NCI-H2107 (cell line): ENCODE data around the gene QRICH2.
"Not testable (repeated sequence)": the region's sequence is repeated elsewhere in the genome, so short reads cannot be mapped to it uniquely, and the experiment has no call there.

Experiments
- DNase-seq: peaks from one replicate; lab custom pipeline; 2025; lab: John Stamatoyannopoulos, UW

Gene QRICH2

DNA sequence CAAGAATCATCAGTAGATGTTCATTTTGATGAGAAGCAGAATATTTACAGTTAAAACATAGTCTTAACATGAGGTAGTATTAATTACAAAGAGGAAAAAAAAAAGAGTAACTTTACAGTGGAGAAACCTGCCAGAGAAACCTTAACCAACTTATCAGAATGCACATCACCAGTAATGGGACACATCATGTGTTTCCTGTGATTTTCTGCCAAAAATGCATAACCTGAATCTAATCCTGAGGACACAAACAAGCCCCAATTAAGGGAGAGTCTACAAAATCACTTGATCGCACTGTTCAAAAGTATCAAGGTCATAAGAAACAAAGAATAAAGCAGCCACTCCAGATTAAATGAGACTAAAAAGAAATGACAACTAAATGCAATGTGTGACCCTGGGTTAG lies 18.2 kb upstream of the QRICH2 start:
- no peak for DNase-seq

DNA sequence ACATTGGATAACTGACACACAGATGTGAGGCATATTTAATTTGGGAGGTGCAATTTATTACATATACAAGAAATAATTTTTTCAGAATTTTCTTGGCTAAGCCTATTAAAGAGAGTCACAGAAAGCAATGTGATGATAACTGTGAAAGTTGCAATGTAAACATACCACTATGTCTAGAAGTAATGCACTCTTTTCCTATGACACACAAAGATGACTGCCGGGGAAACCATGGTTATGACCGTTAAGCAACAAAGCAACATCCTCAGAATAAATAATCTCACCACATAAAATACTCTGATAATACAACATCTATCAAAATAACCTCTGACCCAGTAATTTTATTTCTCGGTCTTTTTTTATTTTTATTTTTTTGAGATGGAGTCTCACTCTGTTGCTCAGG lies 10.5 kb upstream of the QRICH2 start:
- DNase-seq: no peak

DNA sequence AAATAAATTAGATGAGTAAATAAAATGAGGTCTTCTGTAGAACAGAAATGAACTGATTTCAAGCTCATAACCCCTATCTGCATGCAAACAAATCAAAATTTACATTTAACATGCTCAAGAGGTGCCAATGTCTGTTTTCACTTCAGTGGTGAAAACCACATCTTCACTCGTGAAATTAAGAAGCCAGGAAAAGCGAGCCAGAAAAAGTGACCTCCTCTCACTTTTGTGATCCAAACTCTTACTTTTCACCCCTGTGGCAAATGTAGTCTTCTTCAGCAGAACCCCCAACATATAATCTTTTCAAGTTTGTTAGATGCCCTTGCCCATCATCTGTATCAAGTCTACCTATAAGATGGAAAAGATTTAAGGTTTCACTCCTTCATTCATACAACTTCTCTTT lies 9.5 kb upstream of the QRICH2 start:
- no peak for DNase-seq

DNA sequence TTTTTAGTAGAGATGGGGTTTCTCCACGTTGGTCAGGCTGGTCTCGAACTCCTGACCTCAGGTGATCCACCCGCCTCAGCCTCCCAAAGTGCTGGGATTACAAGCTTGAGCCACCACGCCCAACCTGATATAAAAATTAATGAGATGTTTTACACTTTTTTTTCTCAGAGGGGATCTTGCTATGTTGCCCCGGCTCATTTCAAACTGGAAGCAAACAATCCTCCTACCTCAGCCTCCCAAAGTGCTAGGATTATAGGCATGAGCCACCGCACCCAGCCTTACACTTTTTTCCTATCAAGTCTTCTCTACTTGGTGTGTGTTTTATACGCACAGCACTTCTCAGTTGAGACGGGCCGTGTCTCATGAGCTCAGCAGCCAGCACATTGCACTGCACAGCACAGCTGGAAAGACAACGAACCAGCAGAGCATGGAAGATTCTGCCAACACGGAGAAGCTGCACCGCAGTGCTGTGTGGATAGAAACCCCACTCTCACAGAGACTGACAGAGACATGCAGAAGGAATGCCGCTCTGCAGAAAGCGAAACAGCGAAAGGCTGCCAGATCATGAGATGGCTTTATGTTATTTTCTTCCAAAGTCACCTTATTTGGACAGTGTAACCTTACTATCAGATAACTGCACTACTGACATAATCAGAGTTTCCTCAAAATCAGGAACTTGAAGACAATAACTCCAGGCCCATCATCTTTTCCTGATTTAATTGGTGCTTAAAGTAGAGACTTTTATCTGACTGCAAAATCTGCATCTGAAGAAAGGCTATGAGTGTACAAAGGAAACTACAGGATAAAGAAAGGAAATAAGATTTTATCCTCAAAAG lies 6.5 kb upstream of the QRICH2 start:
- no peak for DNase-seq

DNA sequence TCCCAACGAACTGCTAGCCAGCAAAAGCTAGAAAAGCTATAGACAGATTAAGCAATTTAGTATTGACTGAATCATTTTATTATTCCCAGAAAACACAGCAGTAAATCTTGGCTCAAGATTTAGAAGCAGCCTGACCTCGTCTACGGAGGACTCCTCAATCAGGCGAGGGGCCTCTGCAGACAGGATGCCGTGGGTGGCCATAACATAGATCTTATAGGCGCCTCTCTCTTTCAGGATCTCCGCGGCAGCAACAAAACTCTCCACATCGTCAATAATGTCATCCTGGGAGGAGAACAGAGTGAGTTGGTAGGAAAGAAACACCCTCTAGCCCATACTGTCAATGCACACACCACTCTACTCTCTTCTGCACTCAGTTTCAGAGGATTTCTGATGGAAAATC lies 4.7 kb upstream of the QRICH2 start:
- DNase-seq: no peak

DNA sequence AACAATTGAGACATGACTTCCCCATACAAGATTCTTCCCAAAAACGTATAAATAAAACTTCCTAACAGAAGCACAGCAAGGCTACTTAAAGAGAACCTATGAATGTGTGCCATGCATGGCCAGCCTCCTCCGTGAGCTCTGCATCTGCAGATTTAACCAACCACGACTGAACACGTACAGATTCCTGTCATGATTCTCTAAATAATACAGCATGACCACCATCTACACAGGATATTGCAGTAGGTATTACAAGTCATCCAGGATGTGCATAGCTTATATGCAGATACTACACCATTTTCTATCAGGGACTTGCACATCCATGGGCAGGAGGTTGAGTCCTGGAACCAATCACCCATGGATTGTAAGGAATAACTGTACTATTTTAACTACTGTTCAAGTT lies 1.4 kb upstream of the QRICH2 start:
- no peak for DNase-seq

DNA sequence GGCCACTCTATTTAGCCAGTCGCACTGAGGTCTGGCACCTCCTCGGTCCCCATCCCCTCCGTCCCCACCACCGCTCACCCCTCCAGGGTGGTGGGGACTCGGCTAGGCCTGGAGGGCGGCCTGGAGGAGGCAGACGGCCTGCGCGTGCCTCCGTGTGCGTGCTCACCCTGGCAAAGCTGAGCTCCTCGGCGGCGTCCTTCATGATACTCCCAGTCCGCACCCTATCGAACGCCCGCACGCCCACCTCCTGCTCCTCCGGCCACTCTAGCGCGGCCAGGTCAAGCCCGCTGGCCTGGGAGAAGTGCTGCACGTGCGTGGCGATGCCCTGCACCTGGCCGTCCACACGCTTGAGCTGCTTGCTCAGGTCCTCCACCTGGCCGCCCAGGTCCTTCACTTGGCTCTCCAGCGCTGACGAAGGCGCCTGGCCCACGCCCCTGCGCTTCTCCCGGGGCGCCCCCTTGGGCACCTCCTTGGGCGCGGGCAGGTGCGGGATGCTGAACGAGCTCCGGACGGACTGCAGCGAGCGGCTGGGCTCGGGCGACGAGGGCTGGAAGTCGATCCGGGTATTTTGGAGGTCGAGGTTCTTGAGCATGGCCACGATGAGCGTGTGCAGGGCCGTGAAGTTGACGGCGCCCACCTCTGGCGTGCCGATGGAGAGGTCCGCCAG lies 644 bp downstream of the QRICH2 start:
- DNase-seq: no peak

DNA sequence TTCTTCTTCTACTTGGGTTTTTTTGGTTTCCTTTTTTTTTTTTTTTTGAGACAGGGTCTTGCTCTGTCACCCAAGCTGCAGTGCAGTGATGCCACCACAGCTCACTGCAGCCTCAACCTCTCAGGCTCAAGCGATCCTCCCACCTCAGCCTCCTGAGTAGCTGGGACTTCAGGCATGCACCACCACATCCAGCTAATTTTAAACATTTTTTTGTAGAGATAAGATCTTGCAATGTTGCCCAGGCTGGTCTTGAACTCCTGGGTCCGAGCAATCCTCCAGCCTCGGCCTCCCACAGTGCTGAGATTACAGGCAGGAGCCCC lies 3.0 kb downstream of the QRICH2 start:
- not testable (repeated sequence) for DNase-seq

DNA sequence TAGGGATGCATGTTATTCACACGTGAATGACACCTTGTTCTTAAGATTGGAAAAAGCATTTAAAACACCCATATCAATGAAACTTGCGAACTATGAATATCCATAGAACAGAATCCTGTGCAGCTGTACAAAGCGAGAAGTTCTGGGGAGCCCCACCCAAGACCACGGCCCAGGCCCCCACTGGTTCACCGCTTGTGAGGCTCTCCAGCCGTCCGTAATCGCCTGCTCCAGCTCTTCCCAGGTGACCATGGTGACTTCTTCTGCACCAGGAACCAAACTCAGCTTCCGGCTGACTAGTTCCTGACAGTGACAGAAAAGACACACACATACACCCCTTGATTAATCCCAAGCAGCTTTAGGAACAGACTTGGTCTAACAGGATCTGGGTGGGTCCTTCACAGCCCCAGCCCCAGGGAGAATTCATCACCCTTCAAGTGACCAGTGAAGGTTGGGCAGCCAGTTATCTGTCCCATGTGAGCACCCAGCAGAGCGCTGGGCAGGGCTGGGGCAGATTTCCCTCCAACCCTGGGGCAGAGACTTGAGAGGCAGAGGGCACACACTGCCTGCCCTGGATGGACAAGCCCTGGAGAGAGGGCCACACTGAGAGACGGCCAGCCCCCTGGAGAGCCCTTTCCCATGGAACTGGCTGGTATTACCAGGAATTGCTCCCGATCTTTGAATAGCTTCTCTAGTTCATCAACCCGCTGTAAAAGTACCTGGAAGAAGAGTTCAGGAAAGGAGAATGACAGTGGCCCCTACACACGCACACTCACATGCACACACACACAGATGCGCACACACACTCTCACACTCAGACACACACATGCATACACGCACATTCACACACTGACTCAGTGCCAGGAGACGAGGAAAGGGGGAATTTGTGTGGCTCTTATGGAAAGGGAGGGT lies 3.6 kb downstream of the QRICH2 start:
- no peak for DNase-seq

DNA sequence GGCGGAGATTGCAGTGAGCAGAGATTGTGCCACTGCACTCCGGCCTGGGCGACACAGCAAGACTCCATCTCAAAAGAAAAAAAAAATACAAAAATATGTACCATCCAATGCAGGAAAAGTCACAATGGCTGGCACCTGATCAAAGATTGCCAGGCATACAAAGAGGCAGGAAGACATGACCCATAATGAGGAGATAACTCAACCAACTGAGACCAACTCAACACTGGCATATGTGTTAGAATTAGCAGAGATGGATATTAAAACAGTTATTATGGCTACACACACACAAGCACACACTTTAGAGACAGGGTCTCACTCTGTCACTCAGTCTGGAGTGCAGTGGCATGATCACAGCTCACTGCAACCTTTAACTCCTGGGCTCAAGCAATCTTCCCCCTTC lies 10.6 kb downstream of the QRICH2 start:
- DNase-seq: no peak

DNA sequence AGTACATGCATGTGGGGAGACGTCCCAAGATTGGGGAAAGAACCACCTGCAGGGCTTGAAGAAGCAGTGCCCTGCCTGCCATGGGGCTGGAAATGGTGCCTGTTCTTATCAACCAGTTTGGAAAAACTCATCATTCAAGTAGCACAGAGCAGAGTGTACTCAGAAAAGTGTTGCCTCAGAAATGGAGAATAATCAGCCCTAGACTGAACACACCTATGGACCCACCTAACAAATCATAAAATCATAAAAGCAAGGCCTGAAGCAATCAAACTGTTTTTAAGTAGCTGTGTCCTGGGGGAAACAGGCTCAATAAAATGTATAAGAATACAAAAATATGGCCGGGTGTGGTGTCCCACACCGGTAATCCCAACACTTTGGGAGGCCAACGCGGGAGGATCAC lies 11.2 kb downstream of the QRICH2 start:
- DNase-seq: no peak

DNA sequence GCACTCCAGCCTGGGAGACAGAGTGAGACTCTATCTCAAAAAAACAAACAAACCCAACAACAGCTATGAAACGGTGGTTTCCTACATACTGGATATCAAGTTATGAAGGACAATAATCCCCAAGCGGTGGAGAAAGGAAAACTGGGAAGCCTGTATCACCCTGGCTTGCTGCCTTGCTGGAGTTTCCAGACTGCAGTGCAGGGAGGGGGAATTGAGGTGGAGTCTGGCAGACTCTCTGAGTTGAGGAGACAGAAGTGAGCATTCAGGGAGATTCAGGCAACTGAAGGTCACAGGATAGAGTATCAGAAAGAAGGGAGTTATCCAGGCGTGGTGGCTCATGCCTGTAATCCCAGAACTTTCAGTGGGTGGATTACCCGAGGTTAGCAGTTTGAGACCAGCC lies 11.9 kb downstream of the QRICH2 start:
- no peak for DNase-seq

DNA sequence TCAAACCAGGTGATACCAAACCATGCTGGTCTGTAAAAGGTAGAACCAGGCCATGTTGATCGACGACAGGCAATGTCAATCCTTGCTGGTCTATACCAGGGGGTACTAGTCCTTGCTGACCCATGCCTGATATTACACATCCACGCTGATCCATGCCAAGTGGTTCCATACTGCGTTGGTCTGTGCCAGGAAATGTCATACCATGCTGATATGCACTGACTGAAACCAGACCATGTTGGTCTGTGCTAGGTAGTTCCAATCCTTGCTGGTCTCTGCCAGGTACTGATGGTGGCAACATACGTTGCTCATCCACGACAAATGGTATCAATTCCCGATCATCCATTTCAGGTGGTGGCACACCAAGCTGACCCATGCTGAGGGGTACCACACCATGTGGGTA lies 15.0 kb downstream of the QRICH2 start:
- DNase-seq: no peak

DNA sequence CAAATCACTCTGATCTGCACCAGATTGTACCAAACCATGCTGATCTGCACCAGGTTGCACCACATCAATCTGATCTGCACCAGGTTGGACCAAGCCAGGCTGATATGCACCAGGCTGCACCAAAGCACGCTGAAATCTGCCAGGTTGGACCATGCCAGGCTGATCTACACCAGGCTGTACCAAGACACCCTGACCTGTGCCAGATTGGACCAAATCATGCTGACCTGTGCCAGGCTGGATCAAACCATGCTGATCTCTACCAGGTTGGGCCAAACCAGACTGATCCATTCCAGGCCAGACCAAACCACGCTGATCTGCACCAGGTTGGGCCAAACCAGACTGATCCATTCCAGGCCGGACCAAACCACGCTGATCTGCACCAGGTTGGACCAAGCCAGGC lies 15.5 kb downstream of the QRICH2 start:
- DNase-seq: no peak

DNA sequence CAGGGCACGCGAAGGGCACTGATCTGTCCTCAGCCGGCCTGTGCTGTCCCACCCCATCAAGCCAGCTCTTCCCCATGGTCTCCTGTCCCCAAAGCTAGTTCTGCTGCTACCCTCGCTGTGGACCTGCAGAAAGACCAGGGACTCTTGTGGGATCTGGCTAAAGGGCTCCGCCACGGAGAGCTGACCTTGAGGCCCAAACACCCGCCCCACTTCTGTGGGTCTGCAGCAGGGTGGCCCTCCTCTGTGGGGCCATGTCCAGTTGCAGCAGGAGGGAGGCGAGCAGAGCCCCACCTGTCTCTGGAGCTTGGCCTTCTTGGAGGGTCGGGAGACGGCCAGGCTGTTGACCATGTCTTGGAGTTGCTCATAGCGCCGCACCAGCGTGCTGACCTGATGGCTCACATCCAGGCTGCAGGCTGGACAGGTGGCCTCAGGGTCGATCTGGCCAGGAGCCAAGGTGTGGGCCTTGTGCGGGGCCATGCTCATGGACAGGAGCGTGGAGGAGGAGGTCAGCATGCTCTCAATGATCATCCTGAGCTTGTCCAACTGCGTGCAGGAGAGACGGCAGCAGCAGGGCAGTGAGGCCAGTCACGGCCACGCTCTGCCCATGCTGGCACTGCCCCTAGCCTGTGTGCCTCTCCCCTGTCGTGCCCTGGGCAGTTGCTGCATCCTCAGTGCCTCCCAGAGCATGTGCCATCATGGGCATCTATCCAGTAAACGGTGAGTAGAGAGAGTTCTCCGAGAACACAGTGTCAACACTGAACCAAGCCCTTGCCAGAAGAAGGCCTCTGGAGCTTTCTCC lies 26.3 kb downstream of the QRICH2 start:
- DNase-seq: no peak

DNA sequence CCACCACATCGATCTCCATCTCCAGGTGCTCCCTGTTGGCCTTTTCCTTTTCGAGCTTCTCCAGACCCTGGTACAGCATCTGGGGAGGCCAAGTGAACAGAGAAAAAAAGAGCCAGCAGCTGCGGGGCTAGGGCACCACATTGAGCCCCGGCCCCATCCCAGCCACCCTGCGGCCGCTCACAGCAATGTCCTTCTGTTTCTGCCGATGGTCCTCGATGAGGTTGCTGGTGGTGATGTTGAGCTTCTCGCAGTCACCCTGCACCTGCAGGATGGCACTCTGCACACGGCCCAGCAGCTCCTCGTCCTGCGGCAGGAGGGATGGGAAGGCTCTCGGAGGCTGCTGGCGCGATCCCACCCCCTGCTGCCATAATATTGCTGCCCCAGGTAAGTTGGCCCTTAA lies 27.4 kb downstream of the QRICH2 start:
- no peak for DNase-seq

DNA sequence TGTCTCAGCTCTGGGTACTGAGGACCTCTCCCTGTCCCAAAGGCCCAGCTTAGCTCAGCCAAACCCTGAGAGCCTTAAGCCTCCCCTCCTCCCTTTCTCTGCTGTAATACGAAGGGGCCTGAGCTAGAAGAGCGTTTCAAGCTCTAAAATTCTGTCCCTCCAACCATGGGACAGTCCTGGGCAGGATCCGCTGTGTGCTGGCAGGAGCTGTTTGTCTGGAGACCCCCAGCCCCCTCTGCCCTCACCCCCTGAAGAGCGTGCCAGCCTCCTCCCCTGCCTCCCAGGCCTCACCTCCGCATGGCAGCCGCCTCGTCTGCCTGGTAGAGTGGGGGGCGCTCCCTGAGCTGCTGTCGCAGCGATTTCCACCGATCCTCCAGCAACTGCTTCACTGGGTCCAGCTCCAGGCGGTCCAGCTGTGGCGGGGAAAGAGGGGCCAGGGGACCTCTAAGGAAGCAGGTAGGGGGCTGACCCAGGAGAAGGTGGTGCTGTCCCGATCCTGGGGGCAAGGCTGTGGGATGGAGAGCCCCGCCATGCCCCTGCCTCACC lies 28.3 kb downstream of the QRICH2 start:
- DNase-seq: no peak

DNA sequence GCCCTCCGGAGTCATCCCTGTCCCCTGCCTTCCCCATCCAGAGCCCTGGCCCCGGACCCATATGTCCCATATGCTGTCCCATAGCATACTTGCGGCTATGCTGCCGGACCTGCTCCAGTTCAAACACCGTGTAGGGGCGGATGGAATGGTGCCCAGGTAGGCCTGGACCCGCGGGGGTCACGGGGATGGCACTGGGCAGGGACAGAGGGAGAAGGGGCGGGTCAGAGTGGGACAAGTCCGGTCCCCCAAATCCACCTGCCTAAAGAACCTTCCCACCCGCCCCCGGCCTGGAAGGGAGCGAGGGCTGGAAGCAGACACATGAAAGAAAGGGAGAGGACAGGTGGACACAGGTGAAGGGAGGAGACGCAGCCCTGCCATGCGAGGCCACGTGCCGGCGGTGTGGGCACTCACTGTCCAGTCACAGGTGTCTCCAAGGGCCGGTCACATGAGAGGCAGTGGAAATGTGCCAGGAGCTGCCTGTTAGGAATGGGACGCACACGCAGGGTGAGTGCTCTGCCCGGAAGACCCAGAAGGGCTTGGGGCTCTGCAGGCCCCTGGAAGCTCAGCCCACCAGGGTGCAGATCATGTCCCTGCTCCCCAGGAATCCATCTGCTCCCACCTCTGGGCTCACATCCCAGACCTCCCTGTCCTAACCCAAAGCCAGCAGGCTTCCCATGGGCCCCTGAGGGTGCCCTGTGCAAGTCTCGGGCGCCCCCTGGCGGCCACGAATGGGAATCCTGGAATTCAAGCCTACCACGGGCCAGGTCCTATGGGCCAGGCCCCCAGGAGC lies 28.9 kb downstream of the QRICH2 start:
- peak; percentile 86 for DNase-seq

DNA sequence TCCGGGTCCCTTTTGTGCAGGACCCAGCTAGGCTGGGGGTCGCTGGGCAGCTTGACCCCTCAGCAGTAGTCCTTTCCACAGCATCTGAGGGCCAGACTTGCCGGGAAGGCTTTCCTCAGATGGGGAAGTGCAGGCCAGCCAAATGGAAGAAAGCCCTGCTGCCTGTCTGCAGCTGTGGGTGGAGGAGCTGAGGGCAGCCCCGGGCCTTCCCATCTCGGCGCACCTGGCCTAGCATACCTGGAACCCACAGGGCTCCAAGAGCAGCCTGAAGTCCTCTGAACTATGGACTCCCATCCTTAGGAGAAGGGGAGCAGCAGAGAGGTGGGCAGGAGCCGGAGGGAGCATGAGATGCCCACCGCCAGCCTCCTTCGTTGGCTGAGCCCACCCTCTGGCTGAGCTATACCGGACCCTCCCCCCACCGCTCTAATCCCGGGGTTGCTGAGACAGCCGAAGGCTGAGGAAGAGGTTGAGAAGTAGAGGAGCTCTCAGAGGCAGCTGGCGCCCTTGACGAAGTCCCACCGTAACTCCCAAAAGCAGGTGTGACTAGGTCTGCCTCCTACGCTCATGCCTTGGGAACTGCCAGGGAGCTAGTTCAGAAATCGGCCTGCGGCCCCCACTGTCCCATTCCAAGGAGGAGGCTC lies 29.7 kb downstream of the QRICH2 start:
- DNase-seq: no peak
